Activated CD4-positive, alpha-beta T cell treated with anti-CD3 and anti-CD28 coated beads, Interleukin-10, Interleukin-2, amounts not matched to agents 100 ng/mL and 50 ng/mL, durations not matched to agents 16 hours and 8 hours (primary cell): ENCODE data around the gene FTCD.

Source experiments
- DNase-seq: peaks from one replicate; pipeline ENCODE4 v3.0.0-alpha.2; 2020

The FTCD gene

GRCh38 chr21:46131838-46132651 is 23.3 kb downstream of the FTCD start:
- DNase-seq = no peak

DNA sequence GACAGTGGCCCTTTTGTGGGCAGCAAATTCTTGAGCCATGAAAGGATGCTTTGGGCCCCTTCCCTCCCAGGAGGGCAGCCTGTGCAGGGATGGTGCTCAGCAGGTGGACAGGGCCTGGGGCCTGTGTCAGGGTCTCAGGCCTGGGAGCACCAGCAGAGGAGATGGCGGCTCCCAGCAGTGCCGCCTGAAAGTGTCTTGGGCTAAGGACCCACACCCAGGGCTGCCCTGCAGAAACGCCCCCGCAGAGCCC is 23.9 kb downstream of the FTCD start:
- no peak for DNase-seq

DNA sequence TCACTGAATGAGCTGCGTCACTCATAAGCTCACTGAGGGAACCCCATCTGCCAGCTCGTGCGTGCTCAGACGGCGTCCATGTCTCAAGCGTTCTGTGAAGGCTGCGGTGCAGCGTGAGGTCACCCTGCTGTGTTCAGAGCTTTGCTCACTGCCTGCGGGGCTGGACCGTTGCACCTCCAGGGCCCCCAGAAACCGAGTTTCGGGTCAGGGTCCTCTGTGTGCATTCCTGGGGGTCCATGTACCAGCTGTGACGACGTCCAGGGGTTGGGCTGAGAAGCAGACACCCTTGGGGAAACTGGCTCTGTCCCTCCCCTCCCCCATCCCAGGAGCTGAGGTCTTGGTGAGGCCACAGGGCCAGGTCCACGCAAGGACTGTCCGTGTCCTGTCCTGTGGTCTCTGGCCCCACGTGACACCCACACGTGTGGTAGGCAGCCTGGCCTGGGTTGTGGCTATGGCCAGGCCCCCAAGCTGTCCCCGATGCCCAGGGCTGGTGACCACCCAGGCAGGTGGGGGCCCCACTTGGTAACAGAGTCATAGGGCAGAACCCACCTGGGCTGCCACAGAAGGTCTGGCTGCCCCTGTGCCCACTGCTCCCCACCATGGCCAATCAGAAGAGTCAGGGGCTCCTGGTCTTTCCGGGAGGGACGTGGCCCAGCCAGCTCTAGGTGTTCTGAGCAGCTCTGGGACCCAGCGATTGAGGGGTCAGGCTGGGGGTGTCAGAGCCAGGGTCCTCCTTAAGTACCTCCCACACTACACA is 24.4 kb downstream of the FTCD start:
- DNase-seq = no peak

DNA sequence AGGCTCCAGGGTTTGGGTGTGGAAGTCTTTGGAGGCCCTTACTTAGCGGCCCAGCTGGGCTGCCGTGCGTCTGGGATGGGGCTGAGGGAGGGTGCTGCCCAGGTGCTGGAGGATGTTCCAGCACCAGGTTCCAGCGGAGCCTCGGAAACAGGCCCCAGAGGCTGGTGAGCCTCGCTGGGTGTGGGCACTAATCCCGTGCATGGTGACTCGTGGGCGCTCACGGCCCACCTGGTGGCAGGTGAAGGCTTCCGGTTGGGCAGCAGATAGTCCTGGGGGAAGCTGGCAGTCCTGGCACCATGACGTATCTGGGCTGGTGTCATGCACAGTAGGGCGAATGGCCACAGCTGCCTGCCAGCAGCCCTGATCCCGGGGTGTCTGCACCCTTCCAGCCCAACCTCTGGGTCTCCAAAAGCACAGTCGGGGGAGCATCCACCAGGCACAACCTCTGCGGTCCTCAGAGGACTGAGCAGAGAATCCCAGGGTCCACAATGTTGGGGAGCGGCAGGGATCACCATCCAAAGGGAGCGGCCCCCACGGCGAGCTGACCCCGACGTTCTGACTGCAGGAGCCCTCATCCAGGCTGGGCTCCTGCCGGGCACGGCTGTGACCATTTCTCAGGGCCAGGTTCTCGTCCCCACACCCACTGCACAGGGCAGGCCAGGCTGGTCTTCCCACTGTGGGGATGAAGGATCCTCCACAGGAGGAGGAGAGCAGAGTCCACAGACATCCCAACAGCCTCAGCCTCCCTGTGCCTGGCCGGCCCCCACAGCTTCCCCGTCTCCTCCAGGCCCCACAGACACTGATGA is 25.3 kb downstream of the FTCD start:
- DNase-seq = no peak

DNA sequence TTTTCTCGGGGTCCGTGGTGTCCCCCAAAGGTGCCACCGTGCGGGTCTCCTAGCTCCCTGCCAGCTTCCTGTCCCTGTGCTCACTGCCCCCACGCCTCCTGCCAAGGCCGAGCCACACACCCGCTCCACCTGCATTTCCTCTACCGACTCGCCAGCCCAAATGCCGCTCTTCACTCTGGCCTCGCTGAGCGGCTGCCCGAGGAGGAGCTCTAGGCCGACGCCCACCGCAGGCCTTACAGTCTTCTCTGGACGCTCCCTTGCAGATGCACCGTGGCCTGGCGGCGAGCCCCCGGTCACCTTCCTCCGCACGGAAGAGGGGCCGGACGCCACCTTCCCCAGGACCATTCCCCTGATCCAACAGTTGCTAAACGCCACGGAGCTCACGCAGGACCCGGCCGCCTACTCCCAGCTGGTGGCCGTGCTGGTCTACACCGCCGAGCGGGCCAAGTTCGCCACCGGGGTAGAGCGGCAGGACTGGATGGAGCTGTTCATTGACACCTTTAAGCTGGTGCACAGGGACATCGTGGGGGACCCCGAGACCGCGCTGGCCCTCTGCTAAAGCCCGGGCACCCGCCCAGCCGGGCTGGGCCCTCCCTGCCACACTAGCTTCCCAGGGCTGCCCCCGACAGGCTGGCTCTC is 26.3 kb downstream of the FTCD start:
- DNase-seq = no peak

- DNase-seq = no peak
These were observed 27.1 kb downstream of the FTCD start for GRCh38 chr21:46128106-46128932.

GRCh38 chr21:46127239-46128105 is 27.9 kb downstream of the FTCD start:
- DNase-seq = no peak

GRCh38 chr21:46126309-46127238 is 28.8 kb downstream of the FTCD start:
- no peak for DNase-seq

DNA sequence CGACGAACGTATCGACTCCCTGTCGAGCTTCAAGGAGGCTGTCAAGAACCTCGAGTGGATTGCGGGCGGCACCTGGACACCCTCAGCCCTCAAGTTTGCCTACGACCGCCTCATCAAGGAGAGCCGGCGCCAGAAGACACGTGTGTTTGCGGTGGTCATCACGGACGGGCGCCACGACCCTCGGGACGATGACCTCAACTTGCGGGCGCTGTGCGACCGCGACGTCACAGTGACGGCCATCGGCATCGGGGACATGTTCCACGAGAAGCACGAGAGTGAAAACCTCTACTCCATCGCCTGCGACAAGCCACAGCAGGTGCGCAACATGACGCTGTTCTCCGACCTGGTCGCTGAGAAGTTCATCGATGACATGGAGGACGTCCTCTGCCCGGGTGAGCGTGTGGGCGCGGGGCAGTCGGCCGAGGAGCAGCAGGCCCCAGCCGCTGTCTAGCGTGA is 29.5 kb downstream of the FTCD start:
- DNase-seq = no peak

DNA sequence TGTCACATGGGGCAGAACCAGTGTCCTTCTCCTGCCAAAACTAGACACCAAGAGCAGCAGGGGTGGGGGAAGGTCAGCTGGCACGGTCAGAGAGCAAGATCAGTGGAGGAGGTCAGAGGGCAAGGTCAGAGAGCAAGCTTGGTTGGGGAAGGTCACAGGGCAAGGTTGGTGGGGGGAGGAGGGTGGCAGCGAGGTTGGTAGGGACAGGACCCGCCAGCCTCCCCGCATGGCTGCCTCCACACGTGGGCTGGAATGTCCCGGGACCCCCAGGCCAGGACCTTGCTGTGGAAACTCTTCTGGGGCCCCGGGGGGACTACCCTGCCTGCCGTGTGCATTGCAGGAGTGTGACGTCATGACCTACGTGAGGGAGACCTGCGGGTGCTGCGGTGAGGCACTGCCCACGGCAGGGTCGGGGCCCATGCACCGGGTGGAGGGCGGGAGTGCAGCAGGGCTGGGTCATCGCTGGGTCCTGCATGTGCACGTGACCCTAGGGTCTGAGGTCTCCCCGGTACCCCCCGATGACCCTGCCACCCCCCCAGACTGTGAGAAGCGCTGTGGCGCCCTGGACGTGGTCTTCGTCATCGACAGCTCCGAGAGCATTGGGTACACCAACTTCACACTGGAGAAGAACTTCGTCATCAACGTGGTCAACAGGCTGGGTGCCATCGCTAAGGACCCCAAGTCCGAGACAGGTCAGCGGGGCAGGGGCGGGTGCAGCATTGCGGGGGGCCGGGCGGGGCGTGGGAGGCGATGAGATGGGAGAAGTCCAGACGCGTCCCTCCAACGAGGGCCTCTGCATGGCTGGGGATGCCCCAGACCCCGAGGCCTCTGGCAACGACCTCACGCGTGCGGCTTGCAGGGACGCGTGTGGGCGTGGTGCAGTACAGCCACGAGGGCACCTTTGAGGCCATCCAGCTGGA is 30.2 kb downstream of the FTCD start:
- no peak for DNase-seq

DNA sequence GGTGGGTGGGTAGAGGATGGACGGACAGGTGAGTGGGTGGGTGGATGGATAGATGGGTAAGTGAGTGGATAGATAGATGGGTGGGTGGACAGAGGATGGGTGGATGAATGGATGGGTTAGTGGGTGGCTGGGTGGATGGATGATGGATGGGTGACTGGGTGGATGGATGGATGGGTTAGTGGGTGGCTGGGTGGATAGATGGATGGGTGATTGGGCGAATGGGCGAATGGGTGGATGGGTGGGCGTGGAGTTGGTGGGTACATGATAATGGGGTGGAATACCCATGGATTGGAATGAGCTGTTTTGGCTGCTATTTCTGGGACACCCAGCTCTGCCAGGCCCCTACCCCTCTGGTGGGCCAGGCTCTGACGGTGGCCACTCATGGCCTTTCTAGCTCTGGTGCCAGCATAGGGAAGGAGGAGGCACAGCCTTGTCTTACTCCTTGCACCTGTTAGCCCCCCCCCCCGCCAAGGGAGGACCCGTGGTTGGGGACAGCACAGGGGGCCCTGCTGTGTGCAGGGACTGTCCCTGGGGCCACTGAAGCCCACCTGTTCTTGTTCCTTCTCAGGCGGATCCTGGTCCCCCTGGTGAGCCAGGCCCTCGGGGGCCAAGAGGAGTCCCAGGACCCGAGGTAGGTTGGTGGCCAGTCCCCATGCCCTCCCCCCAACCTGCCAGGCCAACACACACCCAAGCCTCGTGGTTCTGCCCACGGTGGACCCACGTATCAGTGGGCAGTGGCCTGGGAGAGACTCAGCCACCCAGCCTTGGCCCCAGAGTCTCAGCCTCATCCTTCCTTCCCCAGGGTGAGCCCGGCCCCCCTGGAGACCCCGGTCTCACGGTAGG is 31.1 kb downstream of the FTCD start:
- no peak for DNase-seq

- DNase-seq = no peak
These were observed 32.4 kb downstream of the FTCD start for GRCh38 chr21:46122758-46123683.

- DNase-seq = no peak
These were observed 33.1 kb downstream of the FTCD start for GRCh38 chr21:46122237-46122671.

- no peak for DNase-seq
These were observed 33.8 kb downstream of the FTCD start for GRCh38 chr21:46121286-46122221.
